Measurements from ENCODE around the gene CTRL.

DNA sequence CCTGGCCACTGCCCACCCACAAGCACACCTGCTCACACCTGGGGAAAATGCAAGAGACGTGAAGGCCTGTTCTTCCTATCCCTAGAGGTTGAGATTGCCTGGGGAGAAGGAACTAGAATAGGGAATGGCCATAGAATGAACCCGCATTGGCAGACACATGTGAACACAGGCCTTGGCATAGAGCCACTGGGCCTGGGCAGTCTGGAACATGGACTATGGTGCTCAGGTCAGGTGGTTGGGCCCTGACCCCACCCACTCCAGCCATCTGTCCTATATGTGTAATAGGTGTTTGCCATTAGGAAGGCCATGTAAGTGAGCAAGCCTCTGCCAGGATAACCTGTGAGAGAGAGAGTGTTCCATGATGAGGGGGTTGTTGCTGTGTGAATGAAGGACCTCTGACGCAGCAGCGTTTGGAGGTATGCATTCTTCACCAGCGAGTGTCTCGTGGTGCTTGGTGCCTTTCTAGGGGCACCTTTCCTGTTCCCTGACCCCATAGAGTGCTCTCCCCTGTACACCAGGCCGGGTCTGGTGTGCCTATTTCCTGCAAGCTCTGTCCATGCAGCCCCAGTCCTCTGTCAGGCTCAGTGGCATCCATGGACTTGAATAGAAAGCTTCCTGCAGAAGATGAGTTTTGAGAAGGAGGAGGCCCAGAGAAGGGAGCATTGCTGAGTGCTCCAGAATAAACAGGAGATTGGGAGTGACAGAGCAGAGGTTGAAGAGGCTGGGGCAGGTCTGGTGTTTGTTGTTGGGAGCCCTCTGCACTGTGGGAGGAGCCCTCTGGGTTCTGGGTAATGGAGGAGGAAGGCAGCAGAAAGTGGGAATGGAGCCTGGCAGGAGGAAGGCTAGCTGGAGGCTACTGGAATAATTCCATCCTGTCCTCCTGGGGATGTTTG is 15.6 kb downstream of the CTRL start:
- TF ChIP-seq GATA3 (IDR thresholded peaks at IDR 0.05; ENCODE audit: low read depth, low read length) = no peak
- TF ChIP-seq GATA2 (IDR thresholded peaks at IDR 0.05; ENCODE audit: low read depth, low read length) = no peak

Measured in SH-SY5Y (cell line).